C4-2B (cell line): ENCODE results near the gene MCF2L2.

ENCODE experiments used
- H3K27ac ChIP-seq: fragments of 450-650 bp; 2 replicates; pipeline ENCODE4 v1.5.1; 2017
- ZFX ChIP-seq: fragments of 450-650 bp; IDR thresholded peaks from 2 replicates; pipeline ENCODE4 v1.6.1; 2017
- TF ChIP-seq, protein P1 (sequence below): fragments of 450-650 bp; conservative IDR thresholded peaks from 2 replicates; pipeline ENCODE4 v1.5.1; 2017; ENCODE audit warnings: mild to moderate bottlenecking

The MCF2L2 gene

DNA sequence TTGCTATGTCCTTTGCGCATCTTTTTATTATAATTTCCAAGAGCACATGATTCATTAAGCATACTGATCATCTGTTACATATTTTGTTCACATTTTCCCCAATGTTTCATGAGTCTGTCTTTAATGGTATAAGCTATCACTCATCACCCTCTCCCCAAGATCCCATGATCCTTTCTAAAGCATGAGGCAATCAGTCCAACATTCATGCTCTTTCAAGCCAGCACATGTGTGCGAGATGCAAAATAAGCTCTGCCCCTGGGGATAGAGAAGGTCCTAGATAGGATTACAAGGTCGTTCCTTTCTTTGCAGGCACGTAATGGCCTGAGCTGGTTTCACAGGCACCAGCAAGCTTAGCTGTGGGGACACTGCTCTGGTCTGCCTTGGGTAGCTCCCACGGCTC lies 207.6 kb downstream of the MCF2L2 start:
- no peak overlapping the region for H3K27ac ChIP-seq
- no peak for TF ChIP-seq ZFX
- TF ChIP-seq, protein P1, sequence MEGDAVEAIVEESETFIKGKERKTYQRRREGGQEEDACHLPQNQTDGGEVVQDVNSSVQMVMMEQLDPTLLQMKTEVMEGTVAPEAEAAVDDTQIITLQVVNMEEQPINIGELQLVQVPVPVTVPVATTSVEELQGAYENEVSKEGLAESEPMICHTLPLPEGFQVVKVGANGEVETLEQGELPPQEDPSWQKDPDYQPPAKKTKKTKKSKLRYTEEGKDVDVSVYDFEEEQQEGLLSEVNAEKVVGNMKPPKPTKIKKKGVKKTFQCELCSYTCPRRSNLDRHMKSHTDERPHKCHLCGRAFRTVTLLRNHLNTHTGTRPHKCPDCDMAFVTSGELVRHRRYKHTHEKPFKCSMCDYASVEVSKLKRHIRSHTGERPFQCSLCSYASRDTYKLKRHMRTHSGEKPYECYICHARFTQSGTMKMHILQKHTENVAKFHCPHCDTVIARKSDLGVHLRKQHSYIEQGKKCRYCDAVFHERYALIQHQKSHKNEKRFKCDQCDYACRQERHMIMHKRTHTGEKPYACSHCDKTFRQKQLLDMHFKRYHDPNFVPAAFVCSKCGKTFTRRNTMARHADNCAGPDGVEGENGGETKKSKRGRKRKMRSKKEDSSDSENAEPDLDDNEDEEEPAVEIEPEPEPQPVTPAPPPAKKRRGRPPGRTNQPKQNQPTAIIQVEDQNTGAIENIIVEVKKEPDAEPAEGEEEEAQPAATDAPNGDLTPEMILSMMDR, result no peak

DNA sequence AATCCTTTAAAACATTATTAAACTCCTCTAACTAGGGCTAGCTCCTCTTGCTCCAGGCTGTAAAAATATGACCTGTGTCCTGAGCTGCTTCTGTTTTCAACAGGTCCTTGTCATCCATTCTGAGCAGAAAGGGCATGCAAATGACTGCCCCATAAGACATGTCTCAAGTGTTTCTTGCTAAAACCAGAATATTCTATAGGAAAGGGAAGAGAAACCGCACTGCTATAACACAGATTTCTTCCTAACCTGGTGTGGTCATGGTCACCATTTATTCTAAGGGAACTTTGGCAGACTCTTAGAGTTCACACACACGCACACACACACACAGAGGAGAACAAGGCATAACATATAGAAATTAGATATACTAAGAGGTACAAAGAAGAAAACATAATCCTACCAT lies 209.6 kb downstream of the MCF2L2 start:
- no peak overlapping the region for H3K27ac ChIP-seq
- no peak for TF ChIP-seq ZFX
- TF ChIP-seq, protein P1, result no peak

DNA sequence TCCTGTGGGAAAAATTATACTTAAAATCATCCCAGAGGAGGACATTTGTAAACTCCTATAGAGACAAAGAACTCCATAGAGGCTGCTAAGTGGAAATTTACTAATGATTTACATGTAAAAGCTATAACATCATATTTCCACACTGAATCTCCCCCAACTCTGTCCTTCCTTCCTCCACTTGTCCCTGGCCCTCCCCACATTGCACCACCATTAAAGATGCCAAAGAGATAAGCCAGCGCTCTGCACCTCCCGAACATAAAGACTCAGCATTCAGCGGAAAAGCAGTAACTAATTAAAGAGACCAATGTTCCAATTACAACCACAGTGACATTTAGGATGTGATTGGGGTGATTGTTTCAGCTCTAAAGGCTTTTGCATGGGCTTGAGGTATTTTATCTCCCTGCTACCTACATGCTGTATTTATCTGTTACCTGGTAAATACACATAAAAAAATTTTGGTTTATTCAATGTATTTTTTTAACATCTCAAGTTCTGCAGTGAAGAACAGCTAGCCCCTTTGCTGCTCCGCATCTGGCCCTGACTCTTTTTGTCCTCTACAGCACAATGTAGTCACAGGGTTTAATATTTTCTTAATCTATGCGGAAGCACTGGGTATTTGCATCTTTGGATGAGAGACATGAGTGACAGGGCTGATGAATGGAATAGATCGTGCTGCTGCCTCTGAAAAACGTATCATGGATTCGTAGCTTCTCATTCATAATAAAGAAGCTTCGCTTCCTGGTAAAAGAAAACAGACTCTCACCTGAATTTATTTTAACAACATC lies 210.7 kb downstream of the MCF2L2 start:
- H3K27ac ChIP-seq, result no peak overlapping the region

DNA sequence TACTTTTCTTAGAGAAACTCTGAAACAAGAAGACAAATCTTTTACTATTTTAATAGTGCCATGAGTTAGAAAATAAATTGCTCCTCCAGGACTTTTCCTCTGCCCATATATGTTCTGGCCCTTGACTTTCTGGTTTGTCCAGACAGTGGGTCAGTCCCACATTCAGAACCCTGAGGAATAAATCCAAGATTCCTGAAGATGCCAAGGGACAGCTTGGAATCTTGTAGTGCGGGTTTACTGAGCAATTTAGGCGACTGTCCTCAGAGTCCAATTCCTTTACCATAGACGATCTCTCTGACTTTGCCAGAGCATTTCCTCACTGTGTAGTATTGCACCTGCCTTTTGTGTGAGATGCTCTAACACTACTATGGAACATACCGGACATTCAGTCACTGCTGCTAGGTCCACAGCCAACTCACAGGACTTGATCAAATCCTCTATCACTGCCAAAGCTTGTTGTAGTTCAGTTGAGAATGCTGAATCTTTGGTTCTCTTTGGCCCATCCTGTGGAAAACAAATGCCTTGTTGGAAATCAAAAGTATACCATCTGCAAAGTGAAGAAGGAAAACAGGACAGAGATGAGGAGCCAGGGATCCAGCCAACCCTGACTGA lies 212.7 kb downstream of the MCF2L2 start:
- TF ChIP-seq, protein P1, result no peak
- no peak overlapping the region for H3K27ac ChIP-seq

More for the DNA sequence above, 210.7 kb downstream of the MCF2L2 start:
- TF ChIP-seq ZFX, result no peak
- TF ChIP-seq, protein P1, result no peak

DNA sequence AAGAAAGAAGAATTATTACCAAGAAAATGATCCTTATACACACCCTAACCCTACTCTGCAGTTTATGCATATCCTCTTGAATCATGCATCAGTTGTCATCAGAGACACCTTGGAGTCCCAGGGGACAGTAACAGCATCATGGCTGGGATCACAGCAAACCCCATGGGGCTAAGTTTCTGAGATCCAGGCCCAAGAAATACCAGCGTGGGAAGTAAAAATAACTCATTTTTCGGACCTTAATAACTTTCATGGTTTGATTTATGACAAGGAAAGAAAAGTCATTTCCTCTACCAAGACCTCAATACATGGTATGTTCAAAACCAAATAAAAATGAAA lies 214.2 kb downstream of the MCF2L2 start:
- no peak for TF ChIP-seq ZFX
- TF ChIP-seq, protein P1, result no peak

DNA sequence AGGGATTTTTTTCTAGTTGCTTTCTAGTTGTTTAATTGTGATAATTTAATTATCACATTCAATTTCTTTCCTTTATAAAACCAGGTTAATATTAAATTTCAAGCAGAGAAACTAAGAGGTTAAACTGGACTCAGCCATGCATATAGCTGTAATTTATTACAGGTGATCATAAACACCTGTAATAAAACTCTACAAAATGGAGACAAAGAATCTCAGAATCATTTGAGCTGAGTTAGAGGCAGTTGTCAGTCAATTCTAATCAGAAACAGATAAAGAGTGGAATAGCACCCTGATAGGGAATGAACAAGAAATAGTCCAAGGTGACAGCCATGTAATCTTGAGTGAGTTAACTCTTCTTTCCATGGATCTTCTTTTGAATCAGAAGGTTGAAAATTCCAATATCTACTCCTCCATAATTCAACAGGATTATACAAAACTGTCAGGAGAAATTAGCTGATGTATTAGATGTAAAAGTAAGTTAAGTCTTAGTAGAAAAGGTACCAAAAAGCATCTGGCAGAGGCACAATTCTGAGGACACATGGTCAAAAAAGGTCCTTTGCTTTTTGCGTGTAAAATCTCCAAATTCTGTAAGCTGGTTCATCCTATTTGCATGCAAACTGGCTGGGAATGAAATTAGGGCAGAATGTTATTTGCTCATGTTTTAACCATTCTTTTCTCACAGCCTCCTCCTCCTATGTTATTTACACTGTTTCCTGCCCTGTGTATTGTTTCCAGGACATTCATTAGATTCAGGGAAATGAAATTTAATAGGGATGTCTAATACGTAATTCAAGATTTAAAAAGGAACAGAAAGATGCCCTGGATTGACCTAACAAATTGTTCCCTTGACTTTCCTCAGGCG lies 214.8 kb downstream of the MCF2L2 start:
- H3K27ac ChIP-seq, result no peak overlapping the region
- TF ChIP-seq, protein P1, result no peak
- TF ChIP-seq ZFX, result no peak

More for the DNA sequence above, 214.2 kb downstream of the MCF2L2 start:
- H3K27ac ChIP-seq, result no peak overlapping the region

DNA sequence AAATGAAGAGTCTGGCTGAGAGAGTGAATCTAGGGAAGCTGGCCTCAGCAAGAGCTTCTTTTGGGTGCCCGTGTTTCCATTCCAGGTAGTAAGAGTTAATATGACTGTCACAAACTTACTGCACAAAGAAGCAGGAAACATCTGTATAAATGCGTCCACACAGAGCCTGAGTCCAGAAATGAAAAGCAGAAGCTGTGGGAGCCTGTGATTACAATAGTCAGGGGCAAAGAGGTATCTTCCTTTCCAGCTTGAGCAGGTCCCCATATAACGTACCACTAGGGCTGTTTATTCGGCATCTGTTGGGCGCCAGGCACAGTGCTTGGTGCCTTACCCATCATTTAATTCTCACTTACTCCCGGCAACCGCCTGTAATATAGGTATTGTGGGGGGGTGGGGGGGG lies 215.9 kb downstream of the MCF2L2 start:
- H3K27ac ChIP-seq, result no peak overlapping the region
- TF ChIP-seq ZFX, result no peak
- TF ChIP-seq, protein P1, result no peak
